Measurements from ENCODE around the gene SART1. TPM values are rescaled to one million over a fixed set of nuclear protein-coding genes. Genes with fewer than 3 reads are reported as not detected.
A peak's percentile ranks its signal among the peaks of the same experiment; 100 is the strongest.

The SART1 gene
- total RNA-seq, 1 donor from 2014 or later: 29.9 TPM

GRCh38 chr11:65979261-65979759, 17.8 kb downstream of the SART1 start:
- ATAC-seq (no peak), DNase-seq (ENCODE audit: missing footprints) (no peak)

DNA sequence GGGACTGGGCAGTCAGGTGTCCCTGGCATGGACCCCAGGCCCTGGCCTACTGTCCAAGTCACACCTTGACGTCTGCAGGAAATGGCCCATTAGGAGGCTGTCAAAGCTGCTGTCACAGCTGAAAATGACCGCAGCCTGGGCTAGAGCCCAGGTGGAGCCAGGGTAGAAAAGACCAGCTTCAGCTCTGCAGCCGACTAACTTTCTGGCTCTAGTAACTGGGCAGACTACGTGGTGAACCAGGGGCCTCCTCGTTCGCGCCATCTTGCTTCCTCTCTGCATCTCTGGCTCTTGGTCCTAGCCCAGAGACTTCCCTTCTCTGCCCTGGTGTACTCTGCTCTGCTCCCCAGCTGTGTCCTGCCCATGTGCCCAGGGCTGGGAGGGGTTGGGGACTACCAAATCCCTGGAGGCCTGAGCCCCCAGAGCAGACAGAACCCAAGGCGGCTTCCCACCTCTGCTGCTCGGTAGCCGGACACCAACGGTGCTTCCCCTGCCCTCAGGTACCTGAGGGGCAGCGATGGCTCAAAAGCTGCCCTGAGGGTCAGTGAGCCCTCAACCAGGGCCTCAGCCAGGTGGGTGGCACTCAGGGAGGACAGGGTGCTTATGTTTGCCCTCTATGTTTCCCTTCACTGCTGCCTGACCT, 19.7 kb downstream of the SART1 start:
- no peak for DNase-seq (ENCODE audit: missing footprints)
- intact Hi-C loops (cut with DNase I): no loop called here
- ATAC-seq: no peak

More at GRCh38 chr11:65979261-65979759, 17.8 kb downstream of the SART1 start:
- intact Hi-C loops (cut with DNase I): no loop called here

DNA sequence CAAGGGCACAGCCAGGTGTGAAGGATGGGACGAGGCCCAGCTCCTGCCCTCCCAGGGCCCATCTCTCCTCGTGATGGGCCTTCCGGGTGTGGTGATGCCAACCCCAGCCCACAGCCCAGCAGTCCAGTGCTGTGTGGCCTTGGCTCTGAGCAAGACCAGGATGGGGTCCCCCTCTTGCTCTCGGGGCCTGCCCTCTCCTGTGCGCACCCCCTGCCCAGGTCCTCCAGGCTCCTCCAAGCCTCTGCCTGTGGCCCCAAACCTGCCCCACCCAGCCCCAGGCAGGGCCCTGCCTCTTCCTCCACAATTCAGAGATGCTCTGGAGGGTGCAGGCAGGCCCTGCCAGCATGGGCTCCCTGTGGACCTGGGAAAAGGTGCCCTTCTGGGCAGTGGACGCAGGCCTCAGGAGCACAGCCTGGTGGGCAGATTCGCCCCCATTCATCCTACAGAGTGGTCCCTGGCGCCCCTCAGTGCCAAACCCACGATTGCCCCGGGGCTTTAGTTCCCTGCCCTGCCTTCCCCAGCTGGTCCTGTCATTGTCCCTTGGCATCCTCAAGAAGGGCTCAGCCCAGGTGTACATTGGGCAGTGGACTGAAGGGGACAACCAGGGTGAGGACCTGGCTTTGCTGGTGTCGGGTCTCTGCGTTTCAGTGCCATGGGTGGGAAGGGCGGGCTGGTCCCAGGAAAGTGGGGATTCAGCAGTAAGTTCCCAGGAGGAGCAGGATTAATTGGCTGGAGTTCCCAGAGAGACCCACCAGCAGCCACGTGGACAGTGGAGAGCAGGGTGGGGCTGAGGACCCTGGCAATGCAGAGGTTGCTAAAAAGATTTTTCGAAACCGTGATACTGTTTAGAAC, 20.7 kb downstream of the SART1 start:
- ATAC-seq (peak; percentile 10), DNase-seq (ENCODE audit: missing footprints) (no peak)
- intact Hi-C loops (cut with DNase I): no loop called here

- no peak for ATAC-seq
Observed at GRCh38 chr11:65982824-65983588, 21.5 kb downstream of the SART1 start.

DNA sequence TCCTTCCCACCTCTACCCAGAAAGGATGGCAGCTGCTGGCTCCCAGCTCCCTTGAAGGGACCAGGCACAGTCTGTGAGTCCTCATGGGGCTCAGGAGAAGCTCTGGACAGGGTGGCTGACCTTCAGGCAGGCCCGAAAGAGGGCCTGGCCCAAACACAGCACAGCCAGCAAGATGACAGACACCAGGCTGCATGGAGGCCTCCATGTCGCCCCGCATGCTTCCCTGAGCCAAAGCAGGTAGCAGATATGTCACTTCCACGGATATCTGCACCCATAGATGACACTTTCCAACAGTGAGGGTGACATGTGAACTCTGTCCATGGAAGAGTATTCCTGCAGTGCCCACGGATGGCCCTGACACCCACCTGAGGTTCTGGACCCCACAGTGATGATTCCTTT, 22.1 kb downstream of the SART1 start:
- DNase-seq (ENCODE audit: missing footprints) (no peak), ATAC-seq (no peak)
- intact Hi-C loops (cut with DNase I): no loop called here

More at GRCh38 chr11:65982824-65983588, 21.5 kb downstream of the SART1 start:
- DNase-seq (ENCODE audit: missing footprints): no peak
- intact Hi-C loops (cut with DNase I): no loop called here

DNA sequence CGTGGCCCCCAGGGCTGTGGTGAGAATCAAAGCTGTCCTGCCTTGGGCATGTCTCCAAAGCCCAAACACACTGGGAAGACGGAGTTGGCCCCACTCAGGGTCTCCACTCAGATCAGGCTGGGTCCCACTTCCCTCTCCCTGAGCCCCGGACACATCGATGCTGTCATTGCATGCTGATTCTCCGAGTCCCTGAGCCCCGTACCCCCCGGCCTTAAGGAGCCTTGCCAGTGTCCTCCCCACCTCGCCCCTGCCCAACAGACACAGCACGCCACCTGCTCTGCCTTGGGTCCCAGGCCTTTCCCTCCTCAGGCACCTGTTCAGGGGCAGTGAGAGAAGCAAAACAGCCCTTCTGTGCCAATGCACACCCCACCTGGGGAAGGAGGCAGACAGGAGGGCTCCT, 25.8 kb downstream of the SART1 start:
- intact Hi-C loops (cut with DNase I): no loop called here
- no peak for ATAC-seq
- no peak for DNase-seq (ENCODE audit: missing footprints)

DNA sequence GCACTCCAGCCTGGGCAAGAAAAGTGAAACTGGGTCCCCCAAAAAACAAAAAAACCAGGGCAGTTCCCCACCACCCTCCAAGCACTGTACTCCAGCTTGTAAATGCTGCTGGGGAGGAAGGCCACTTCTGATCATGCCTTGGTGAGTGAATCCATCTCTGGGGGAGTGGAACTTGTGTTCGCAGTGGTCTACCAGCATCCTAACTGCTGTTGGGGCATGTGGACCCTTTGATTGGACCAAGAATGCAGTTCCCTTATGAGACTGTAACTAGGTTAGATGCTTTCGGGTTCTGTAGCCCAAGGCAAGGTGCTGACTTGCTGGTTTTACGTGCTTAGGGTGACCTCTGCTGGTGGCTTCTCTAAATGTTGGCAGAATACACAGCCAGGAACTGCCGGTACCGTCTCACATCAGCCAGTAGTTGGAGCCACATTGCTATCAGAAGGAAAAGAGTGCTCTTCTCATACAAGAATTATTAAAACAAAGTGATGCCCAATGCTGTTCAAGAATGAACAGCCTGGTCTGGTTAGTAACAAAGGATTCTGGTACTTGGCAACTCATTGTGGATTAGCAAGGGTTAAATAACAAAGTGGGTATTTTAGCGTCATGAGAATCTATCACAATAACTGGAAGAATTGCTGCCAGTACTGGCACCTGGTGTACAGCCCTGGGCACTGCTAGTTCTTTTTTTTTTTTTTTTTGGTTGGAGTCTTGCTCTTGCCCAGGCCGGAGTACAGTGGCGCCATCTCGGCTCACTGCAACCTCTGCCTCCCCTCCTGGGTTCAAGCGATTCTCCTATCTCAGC, 27.5 kb downstream of the SART1 start:
- peak; percentile 99 for ATAC-seq
- intact Hi-C loops (cut with DNase I): loop anchor here (1.0 to 2.0 kb wide), 4 partner anchors 105 to 276 kb away; partner anchors contain the start of genes AP5B1 and KAT5
- peak; percentile 81 for DNase-seq (ENCODE audit: missing footprints)

- intact Hi-C loops (cut with DNase I): no loop called here
- ATAC-seq: no peak
- DNase-seq (ENCODE audit: missing footprints): no peak
Observed at GRCh38 chr11:65992056-65992455, 30.5 kb downstream of the SART1 start.

GRCh38 chr11:65997286-65997685, 35.8 kb downstream of the SART1 start:
- intact Hi-C loops (cut with DNase I): no loop called here
- DNase-seq (ENCODE audit: missing footprints) (no peak), ATAC-seq (no peak)

GRCh38 chr11:66001942-66002647, 40.6 kb downstream of the SART1 start, which contains the start of the genes BANF1 and EIF1AD:
BANF1 (plus strand) TSS chr11:66002503; CDS start chr11:66003251, 748 bp downstream.
EIF1AD (minus strand) TSS chr11:66002157; CDS start chr11:66000389, 1,768 bp downstream.
- DNase-seq (ENCODE audit: missing footprints) (peak; percentile 93), ATAC-seq (peak; percentile 93)
- intact Hi-C loops (cut with DNase I): loop anchor here (1.0 kb wide), 1 partner anchor 41 kb away; the partner anchor contains the start of gene SART1

DNA sequence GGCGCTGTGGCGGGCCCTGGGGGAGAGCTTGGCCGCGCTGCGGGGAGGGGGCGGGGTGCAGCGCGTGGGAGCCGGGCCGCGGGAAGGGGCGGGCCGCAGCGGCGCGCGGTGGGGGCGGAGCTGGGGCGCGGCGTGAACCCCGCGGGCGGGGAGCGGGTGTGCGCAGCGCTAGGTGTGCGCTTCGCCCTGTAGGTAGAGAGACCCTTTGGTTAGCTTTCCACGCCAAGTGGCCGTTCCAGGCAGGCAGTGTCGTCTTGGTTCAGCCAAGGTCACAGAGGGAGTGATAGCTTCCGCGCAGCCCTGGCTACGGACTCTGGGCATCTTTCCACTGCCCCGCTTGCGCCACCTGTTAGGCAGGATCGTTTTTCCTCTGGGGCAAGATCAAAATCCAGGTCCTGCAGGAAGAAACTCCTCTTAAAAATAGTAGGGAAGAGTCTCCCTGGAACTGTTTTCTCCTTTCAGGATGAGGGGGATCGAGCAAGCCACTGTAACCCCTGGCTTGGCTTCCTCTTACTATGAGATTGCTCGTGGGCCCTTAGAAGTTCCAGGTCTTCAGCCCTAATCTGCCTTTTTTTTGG, 41.2 kb downstream of the SART1 start:
- DNase-seq (ENCODE audit: missing footprints) (no peak), ATAC-seq (peak; percentile 84)
- intact Hi-C loops (cut with DNase I): loop anchor here (1.0 kb wide), 1 partner anchor 41 kb away; the partner anchor contains the start of gene SART1

DNA sequence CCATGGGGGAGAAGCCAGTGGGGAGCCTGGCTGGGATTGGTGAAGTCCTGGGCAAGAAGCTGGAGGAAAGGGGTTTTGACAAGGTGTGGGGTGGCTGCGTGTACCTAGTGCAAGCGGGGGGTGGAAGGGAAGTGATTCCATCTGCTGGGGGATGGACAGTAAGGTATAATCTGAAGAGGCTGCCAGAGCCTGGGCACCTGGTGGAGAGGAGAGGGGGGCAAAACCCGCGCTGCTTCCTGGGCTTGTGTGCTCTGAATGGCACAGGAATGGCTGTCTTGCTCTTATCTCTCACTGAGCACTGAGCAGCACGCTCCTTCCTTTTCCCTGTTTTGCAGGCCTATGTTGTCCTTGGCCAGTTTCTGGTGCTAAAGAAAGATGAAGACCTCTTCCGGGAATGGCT, 41.8 kb downstream of the SART1 start:
- DNase-seq (ENCODE audit: missing footprints): no peak
- ATAC-seq: no peak
- intact Hi-C loops (cut with DNase I): no loop called here

- intact Hi-C loops (cut with DNase I): no loop called here
- ATAC-seq (no peak), DNase-seq (ENCODE audit: missing footprints) (no peak)
Observed at GRCh38 chr11:66004186-66004585, 42.7 kb downstream of the SART1 start.

GRCh38 chr11:66006134-66006890, 44.8 kb downstream of the SART1 start:
- DNase-seq (ENCODE audit: missing footprints) (peak; percentile 55), ATAC-seq (no peak)
- intact Hi-C loops (cut with DNase I): no loop called here

DNA sequence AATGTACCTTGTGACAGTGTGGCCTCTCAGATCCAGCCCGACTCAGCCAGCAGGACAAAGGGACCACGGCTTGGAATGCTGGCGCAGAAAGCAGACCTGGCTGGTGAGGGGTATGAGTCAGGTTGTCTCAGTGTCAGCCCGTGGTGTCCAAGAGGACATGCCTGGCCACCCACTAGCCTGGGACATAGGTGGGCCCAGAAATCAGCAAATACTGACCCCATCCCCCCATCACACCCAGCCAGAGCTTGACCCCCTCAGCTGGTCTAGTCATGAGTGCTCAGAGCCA, 45.3 kb downstream of the SART1 start:
- DNase-seq (ENCODE audit: missing footprints) (no peak), ATAC-seq (no peak)
- intact Hi-C loops (cut with DNase I): no loop called here

GRCh38 chr11:66007201-66007634, 45.7 kb downstream of the SART1 start:
- ATAC-seq (no peak), DNase-seq (ENCODE audit: missing footprints) (no peak)
- intact Hi-C loops (cut with DNase I): no loop called here

DNA sequence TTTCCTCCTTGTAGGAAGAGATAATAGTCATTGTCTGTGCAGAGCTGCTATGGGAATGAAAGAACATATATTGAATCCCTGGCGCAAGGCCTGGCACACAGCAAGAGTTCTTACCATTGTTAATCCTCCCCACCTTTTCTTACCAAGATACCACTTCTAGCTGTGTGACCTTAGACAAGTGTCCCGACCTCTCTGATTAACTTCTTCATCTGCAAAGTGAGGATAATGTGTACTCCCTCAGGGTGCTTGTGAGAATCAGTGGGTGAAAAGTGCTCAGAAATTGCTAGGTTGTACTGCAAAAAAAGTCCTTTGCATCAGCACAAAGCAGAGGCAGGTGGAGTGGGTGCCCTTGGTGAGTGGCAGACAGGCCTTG, 46.5 kb downstream of the SART1 start:
- ATAC-seq (no peak), DNase-seq (ENCODE audit: missing footprints) (no peak)
- intact Hi-C loops (cut with DNase I): no loop called here
